GM18858 (cell line): Measurements from ENCODE around the gene PID1.

ENCODE experiments used
- ATAC-seq: cut with Tn5 transposase; IDR thresholded peaks from one replicate; pipeline ENCODE4 v1.9.1; 2021; ENCODE audit not compliant: unreplicated experiment

Gene PID1

GRCh38 chr2:229037621-229038020, 233.5 kb downstream of the PID1 start:
- ATAC-seq, result no peak

- no peak for ATAC-seq
These were observed 237.3 kb downstream of the PID1 start for GRCh38 chr2:229033816-229034215.

- ATAC-seq, result no peak
These were observed 238.4 kb downstream of the PID1 start for GRCh38 chr2:229032608-229033234.

GRCh38 chr2:229027353-229028105, 243.6 kb downstream of the PID1 start:
- ATAC-seq, result no peak

- ATAC-seq, result no peak
These were observed 245.4 kb downstream of the PID1 start for GRCh38 chr2:229025653-229026052.

GRCh38 chr2:229022652-229023051, 248.4 kb downstream of the PID1 start:
- ATAC-seq, result no peak

- ATAC-seq, result no peak
These were observed 249.0 kb downstream of the PID1 start for GRCh38 chr2:229022071-229022470.

GRCh38 chr2:229009816-229010215, 261.3 kb downstream of the PID1 start:
- no peak for ATAC-seq

GRCh38 chr2:229003256-229003655, 267.8 kb downstream of the PID1 start:
- no peak for ATAC-seq

- no peak for ATAC-seq
These were observed 269.9 kb downstream of the PID1 start for GRCh38 chr2:229001196-229001595.

GRCh38 chr2:228999326-228999725, 271.8 kb downstream of the PID1 start:
- ATAC-seq, result no peak

GRCh38 chr2:228988786-228989185, 282.3 kb downstream of the PID1 start:
- ATAC-seq, result no peak

GRCh38 chr2:228987441-228988155, 283.5 kb downstream of the PID1 start:
- no peak for ATAC-seq

- no peak for ATAC-seq
These were observed 284.1 kb downstream of the PID1 start for GRCh38 chr2:228986961-228987360.

- ATAC-seq, result no peak
These were observed 287.4 kb downstream of the PID1 start for GRCh38 chr2:228983700-228984099.

- no peak for ATAC-seq
These were observed 296.9 kb downstream of the PID1 start for GRCh38 chr2:228974169-228974568.
